NCI-H2107 (cell line): Measurements from ENCODE around the gene KLRF2.

Source experiments
- DNase-seq: peaks from one replicate; lab custom pipeline; 2025; lab: John Stamatoyannopoulos, UW

The KLRF2 gene

GRCh38 chr12:9936591-9936990, 55.3 kb downstream of the KLRF2 start:
- no peak for DNase-seq

- no peak for DNase-seq
Observed at GRCh38 chr12:9940375-9940774, 59.1 kb downstream of the KLRF2 start.

GRCh38 chr12:9941838-9942237, 60.5 kb downstream of the KLRF2 start:
- DNase-seq = no peak

DNA sequence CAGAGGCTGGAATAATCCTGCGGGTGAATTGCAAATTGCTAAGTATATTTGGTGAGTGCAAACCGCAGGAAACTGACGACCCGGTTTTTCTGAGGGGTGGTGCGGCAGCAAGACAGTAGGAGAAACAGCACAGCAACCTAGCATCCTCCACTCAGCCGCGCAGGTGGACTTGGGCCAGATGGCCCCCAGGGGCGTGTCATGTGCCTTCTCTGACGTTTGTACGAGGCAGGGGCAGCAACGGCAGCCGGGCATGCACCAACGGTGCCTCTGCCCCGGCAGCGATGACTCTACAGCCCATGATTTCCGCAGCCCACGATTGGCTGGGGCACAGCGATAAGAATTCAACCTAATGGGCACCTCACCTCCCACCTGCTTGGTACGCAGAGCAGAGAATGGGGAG, 62.0 kb downstream of the KLRF2 start:
- DNase-seq = no peak

GRCh38 chr12:9944391-9944790, 63.1 kb downstream of the KLRF2 start:
- DNase-seq = no peak
